ENCODE data around the gene TIPRL. TPM values are rescaled to one million over a fixed set of nuclear protein-coding genes. Genes with fewer than 3 reads are reported as not detected.
A peak's percentile ranks its signal among the peaks of the same experiment; 100 is the strongest.

TIPRL gene
- total RNA-seq, 4 donors from 2014 or later = 13.7 to 37.5 (median 18.9) TPM

- Histone ChIP-seq H3K36me3 (no peaks in the 10 kb centered on the region), H3K9me3 (no peaks in the 10 kb centered on the region), H3K4me3 (no peak overlapping the region), H3K27ac (no peak overlapping the region), H3K27me3 (no peaks in the 10 kb centered on the region), H3K4me1 (no peaks in the 10 kb centered on the region)
- 81% methylated on average over 7 of the region's 7 CpGs for WGBS
- DNase-seq (ENCODE audit: low spot score in 2 of 2) = no peak
- TF ChIP-seq EP300 (IDR thresholded peaks at IDR 0.05) (no peak), POLR2A (IDR thresholded peaks at IDR 0.05) (no peak), POLR2AphosphoS5 (IDR thresholded peaks at IDR 0.05) (no peak), CTCF (IDR thresholded peaks at IDR 0.05) (no peak)
These were observed 7.9 kb upstream of the TIPRL start for GRCh38 chr1:168170564-168171508.

- Histone ChIP-seq H3K9me3 (no peaks in the 10 kb centered on the region), H3K4me1 (no peaks in the 10 kb centered on the region), H3K36me3 (no peaks in the 10 kb centered on the region), H3K4me3 (no peak overlapping the region), H3K27me3 (no peaks in the 10 kb centered on the region), H3K27ac (no peak overlapping the region)
- no peak for DNase-seq (ENCODE audit: low spot score in 2 of 2)
- TF ChIP-seq POLR2AphosphoS5 (IDR thresholded peaks at IDR 0.05) (no peak), CTCF (IDR thresholded peaks at IDR 0.05) (no peak), EP300 (IDR thresholded peaks at IDR 0.05) (no peak), POLR2A (IDR thresholded peaks at IDR 0.05) (no peak)
- 69% methylated on average over 3 of the region's 3 CpGs for WGBS
These were observed 6.4 kb upstream of the TIPRL start for GRCh38 chr1:168172250-168172915.

GRCh38 chr1:168178227-168178637 lies 530 bp upstream of the TIPRL start:
- TF ChIP-seq CTCF (IDR thresholded peaks at IDR 0.05) = no peak
- no peak for TF ChIP-seq EP300 (IDR thresholded peaks at IDR 0.05)
- no peak for TF ChIP-seq POLR2AphosphoS5 (IDR thresholded peaks at IDR 0.05)
- TF ChIP-seq POLR2A (IDR thresholded peaks at IDR 0.05) = no peak
- 75% methylated on average over 5 of the region's 5 CpGs for WGBS
- H3K27me3 ChIP-seq = no peaks in the 10 kb centered on the region
- peaks cover 22% of the 10 kb centered on the region for H3K4me1 ChIP-seq
- H3K9me3 ChIP-seq = no peaks in the 10 kb centered on the region
- H3K27ac ChIP-seq = peak overlapping the region; percentile 91
- peak overlapping the region; percentile 71 for H3K4me3 ChIP-seq
- DNase-seq (ENCODE audit: low spot score in 2 of 2) = no peak
- no peaks in the 10 kb centered on the region for H3K36me3 ChIP-seq

- Histone ChIP-seq H3K4me3 (peak overlapping the region; percentile 71), H3K9me3 (no peaks in the 10 kb centered on the region), H3K27ac (peak overlapping the region; percentile 91), H3K27me3 (no peaks in the 10 kb centered on the region), H3K36me3 (no peaks in the 10 kb centered on the region), H3K4me1 (peaks cover 22% of the 10 kb centered on the region)
- TF ChIP-seq POLR2A (IDR thresholded peaks at IDR 0.05) (no peak), CTCF (IDR thresholded peaks at IDR 0.05) (no peak), POLR2AphosphoS5 (IDR thresholded peaks at IDR 0.05) (no peak), EP300 (IDR thresholded peaks at IDR 0.05) (no peak)
- WGBS = 4% methylated on average over 20 of the region's 20 CpGs
- no peak for DNase-seq (ENCODE audit: low spot score in 2 of 2)
These were observed 831 bp downstream of the TIPRL start for GRCh38 chr1:168179438-168180147.
